Loucy (cell line): Measurements from ENCODE around the gene JAK3.

Experiments used
- CTCF ChIP-seq: fragments of 200-600 bp; sonication (generic); conservative IDR thresholded peaks from 2 replicates; pipeline ENCODE4 v1.5.1; 2014; ENCODE audit warnings: mild to moderate bottlenecking, antibody characterized with exemption, low read length
- EZH2phosphoT487 ChIP-seq: fragments of 200-600 bp; IDR thresholded peaks from 2 replicates; pipeline ENCODE4 v1.6.1; 2018; ENCODE audit warnings: antibody characterized with exemption, mild to moderate bottlenecking, moderate library complexity, borderline replicate concordance

GRCh38 chr19:17862711-17863519 is 15.1 kb upstream of the JAK3 start:
- TF ChIP-seq CTCF (no peak), EZH2phosphoT487 (no peak)
